RWPE2 (cell line): Measurements from ENCODE around the gene ROBO1.

ENCODE experiments used
- ATAC-seq: fragments of 200-7000 bp; cut with Tn5 transposase; 3 replicates; pipeline ENCODE4 v1.9.1; 2021; ENCODE audit warnings: low read depth
- DNase-seq: peaks from one replicate; pipeline ENCODE4 v3.0.0-alpha.2; 2020; ENCODE audit warnings: low spot score
- H3K27ac ChIP-seq: fragments of 450-650 bp; 2 replicates; pipeline ENCODE4 v1.5.1; 2017; ENCODE audit warnings: mild to moderate bottlenecking; ENCODE audit not compliant: poor library complexity, severe bottlenecking
- H3K27me3 ChIP-seq: fragments of 250-450 bp; sonication (Bioruptor Pico); 2 replicates; pipeline ENCODE4 v1.5.1; 2021; ENCODE audit warnings: mild to moderate bottlenecking, moderate library complexity; ENCODE audit not compliant: insufficient read depth, poor library complexity, severe bottlenecking
- H3K36me3 ChIP-seq: fragments of 250-450 bp; sonication (Bioruptor Pico); 2 replicates; pipeline ENCODE4 v1.5.1; 2020; ENCODE audit warnings: low read depth, mild to moderate bottlenecking, moderate library complexity
- H3K4me1 ChIP-seq: fragments of 250-450 bp; sonication (Bioruptor Pico); 2 replicates; pipeline ENCODE4 v1.5.1; 2021; ENCODE audit warnings: mild to moderate bottlenecking, moderate library complexity; ENCODE audit not compliant: insufficient read depth, poor library complexity, severe bottlenecking
- H3K4me3 ChIP-seq: fragments of 250-450 bp; sonication (Bioruptor Pico); 2 replicates; pipeline ENCODE4 v1.5.1; 2021; ENCODE audit warnings: mild to moderate bottlenecking, moderate library complexity; ENCODE audit not compliant: severe bottlenecking
- H3K9me3 ChIP-seq: fragments of 250-450 bp; sonication (Bioruptor Pico); 2 replicates; pipeline ENCODE4 v1.5.1; 2021; ENCODE audit warnings: mild to moderate bottlenecking, moderate library complexity; ENCODE audit not compliant: severe bottlenecking
- CTCF ChIP-seq: fragments of 450-650 bp; IDR thresholded peaks from one replicate; pipeline ENCODE4 v1.5.1; 2017; ENCODE audit warnings: mild to moderate bottlenecking, moderate library complexity; ENCODE audit not compliant: poor library complexity, severe bottlenecking

ROBO1 gene

DNA sequence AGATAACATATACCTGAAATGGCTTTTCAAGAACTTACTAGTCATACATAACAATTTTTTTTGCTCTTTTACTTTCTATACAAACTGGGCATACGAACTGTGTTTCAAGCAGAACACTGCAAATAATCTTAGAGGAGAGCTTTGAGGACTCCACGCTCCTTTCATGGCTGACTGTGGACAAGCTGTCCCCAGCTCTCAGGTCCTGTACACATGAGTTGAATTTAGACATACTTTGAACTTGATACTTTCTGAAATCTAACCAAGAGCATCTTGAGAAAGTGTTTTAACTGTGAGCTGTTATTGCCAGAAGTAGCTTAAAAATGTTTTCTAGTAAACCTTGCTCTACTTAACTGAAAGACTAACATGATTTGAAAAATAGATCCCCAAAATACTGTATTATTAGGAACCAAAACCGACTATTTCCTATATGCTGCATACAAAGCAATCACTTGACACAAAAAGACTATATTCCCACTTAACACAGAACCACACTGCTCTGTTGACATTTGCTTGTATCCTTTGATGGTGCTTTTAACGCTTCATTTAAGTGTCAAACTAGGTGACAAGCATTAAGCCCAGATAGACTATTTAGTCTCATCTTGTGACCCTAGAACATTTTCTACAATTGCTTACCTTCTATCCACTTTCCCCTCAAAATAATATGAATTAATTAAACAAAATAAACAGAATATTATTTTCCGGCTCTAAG, 755.8 kb downstream of the ROBO1 start:
- TF ChIP-seq CTCF = no peak
- no peaks in the 10 kb centered on the region for H3K36me3 ChIP-seq
- H3K4me1 ChIP-seq = peaks cover 7% of the 10 kb centered on the region
- ATAC-seq (no peak), DNase-seq (no peak)
- no peaks in the 10 kb centered on the region for H3K9me3 ChIP-seq
- no peak overlapping the region for H3K4me3 ChIP-seq
- no peaks in the 10 kb centered on the region for H3K27me3 ChIP-seq
- no peak overlapping the region for H3K27ac ChIP-seq

- Histone ChIP-seq H3K9me3 (no peaks in the 10 kb centered on the region), H3K27ac (no peak overlapping the region), H3K27me3 (no peaks in the 10 kb centered on the region), H3K36me3 (no peaks in the 10 kb centered on the region), H3K4me1 (no peaks in the 10 kb centered on the region), H3K4me3 (no peak overlapping the region)
- ATAC-seq (no peak), DNase-seq (no peak)
- TF ChIP-seq CTCF = no peak
Observed at GRCh38 chr3:79009861-79010260, 757.9 kb downstream of the ROBO1 start.

GRCh38 chr3:79006077-79006476, 761.7 kb downstream of the ROBO1 start:
- no peak for TF ChIP-seq CTCF
- no peak for ATAC-seq
- Histone ChIP-seq H3K27me3 (no peaks in the 10 kb centered on the region), H3K4me3 (no peak overlapping the region), H3K36me3 (no peaks in the 10 kb centered on the region), H3K27ac (no peak overlapping the region), H3K9me3 (no peaks in the 10 kb centered on the region), H3K4me1 (no peaks in the 10 kb centered on the region)
- no peak for DNase-seq

DNA sequence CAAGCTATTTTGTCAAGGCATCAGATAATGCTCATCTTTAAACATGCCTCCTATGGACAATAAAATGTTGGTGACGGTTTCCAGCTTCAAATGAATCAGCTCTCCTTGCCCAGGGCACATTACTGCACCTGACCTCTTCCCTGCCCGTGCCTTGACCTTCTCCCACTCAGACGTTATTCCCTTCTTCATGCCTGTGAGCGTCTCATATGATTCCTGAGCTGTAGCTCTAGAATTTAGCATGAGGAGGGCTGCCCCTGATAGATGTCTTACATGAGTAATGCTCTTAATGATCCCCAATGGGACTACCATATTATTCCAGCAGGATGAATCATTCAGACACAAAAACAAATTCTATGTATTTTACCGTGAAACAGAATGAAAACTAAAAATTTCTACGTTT, 762.7 kb downstream of the ROBO1 start:
- Histone ChIP-seq H3K9me3 (no peaks in the 10 kb centered on the region), H3K27ac (no peak overlapping the region), H3K36me3 (no peaks in the 10 kb centered on the region), H3K4me3 (no peak overlapping the region), H3K27me3 (no peaks in the 10 kb centered on the region), H3K4me1 (no peaks in the 10 kb centered on the region)
- ATAC-seq (no peak), DNase-seq (no peak)
- no peak for TF ChIP-seq CTCF

- no peaks in the 10 kb centered on the region for H3K27me3 ChIP-seq
- no peak for TF ChIP-seq CTCF
- DNase-seq = no peak
- H3K4me3 ChIP-seq = no peak overlapping the region
- H3K9me3 ChIP-seq = no peaks in the 10 kb centered on the region
- no peaks in the 10 kb centered on the region for H3K36me3 ChIP-seq
- H3K27ac ChIP-seq = no peak overlapping the region
- H3K4me1 ChIP-seq = no peaks in the 10 kb centered on the region
- no peak for ATAC-seq
Observed at GRCh38 chr3:79003994-79004393, 763.8 kb downstream of the ROBO1 start.
